Right atrium auricular region (tissue), 2 donors: ENCODE results near the gene STK10. TPM values are rescaled to one million over a fixed set of nuclear protein-coding genes. Genes with fewer than 3 reads are reported as not detected.
A peak's percentile ranks its signal among the peaks of the same experiment; 100 is the strongest.

ENCODE experiments used
- DNase-seq: peaks from one replicate; pipeline ENCODE4 v3.0.0-alpha.2; 2019; ENCODE audit warnings: low spot score
- H3K27ac ChIP-seq, 2 donors: fragments of 200-600 bp; sonication (generic); 1 replicate in 1 of 2; 2 replicates in 1 of 2; pipeline ENCODE4 v1.5.1; 2016 to 2019
- H3K27me3 ChIP-seq, 2 donors: fragments of 200-600 bp; sonication (generic); one replicate each; pipeline versions ENCODE4 v1.5.1 to v1.6.0; 2017 to 2019
- H3K36me3 ChIP-seq: fragments of 200-600 bp; sonication (generic); one replicate; pipeline ENCODE4 v1.5.1; 2016
- H3K4me1 ChIP-seq, 2 donors: fragments of 200-600 bp; sonication (generic); one replicate each; pipeline versions ENCODE4 v1.5.1 to v1.6.0; 2017 to 2019
- H3K4me3 ChIP-seq, 2 donors: fragments of 200-600 bp; sonication (generic); 1 replicate in 1 of 2; 2 replicates in 1 of 2; pipeline ENCODE4 v1.5.1; 2017 to 2019; ENCODE audit warnings: mild to moderate bottlenecking in 1 of 2, moderate library complexity in 1 of 2
- H3K9me3 ChIP-seq, 2 donors: fragments of 200-600 bp; sonication (generic); one replicate each; pipeline ENCODE4 v1.5.1; 2019
- CTCF ChIP-seq, 2 donors: fragments of 200-600 bp; sonication (generic); IDR thresholded peaks; one replicate each; pipeline ENCODE4 v1.5.1; 2019; ENCODE audit warnings: antibody characterized with exemption in 2 of 2
- total RNA-seq, 2 donors: library from RNA; depleted of rRNA; stranded (reverse); fragments of >200 nt; gene quantifications; one replicate each; pipeline ENCODE4 v1.1.0, GENCODE V29; 2016

STK10 gene
- total RNA-seq, 2 donors from 2014 or later: 6.9 to 10.8 TPM

- Histone ChIP-seq H3K4me1 (peaks cover 0 to 68% of the 10 kb centered on the region in 2 donors), H3K4me3 (no peak overlapping the region)
Measured at GRCh38 chr5:172166030-172166826, 21.8 kb downstream of the STK10 start.

GRCh38 chr5:172165465-172165864, 22.6 kb downstream of the STK10 start:
- DNase-seq: no peak
- no peak for TF ChIP-seq CTCF (IDR thresholded peaks at IDR 0.05)
- Histone ChIP-seq H3K4me1 (peaks cover 0 to 64% of the 10 kb centered on the region in 2 donors), H3K36me3 (no peaks in the 10 kb centered on the region), H3K4me3 (no peak overlapping the region), H3K27ac (no peak overlapping the region), H3K27me3 (no peaks in the 10 kb centered on the region), H3K9me3 (no peaks in the 10 kb centered on the region)

More at GRCh38 chr5:172166030-172166826, 21.8 kb downstream of the STK10 start:
- Histone ChIP-seq H3K36me3 (no peaks in the 10 kb centered on the region), H3K27me3 (no peaks in the 10 kb centered on the region), H3K9me3 (no peaks in the 10 kb centered on the region), H3K27ac (no peak overlapping the region)
- no peak for TF ChIP-seq CTCF (IDR thresholded peaks at IDR 0.05)
- no peak for DNase-seq

DNA sequence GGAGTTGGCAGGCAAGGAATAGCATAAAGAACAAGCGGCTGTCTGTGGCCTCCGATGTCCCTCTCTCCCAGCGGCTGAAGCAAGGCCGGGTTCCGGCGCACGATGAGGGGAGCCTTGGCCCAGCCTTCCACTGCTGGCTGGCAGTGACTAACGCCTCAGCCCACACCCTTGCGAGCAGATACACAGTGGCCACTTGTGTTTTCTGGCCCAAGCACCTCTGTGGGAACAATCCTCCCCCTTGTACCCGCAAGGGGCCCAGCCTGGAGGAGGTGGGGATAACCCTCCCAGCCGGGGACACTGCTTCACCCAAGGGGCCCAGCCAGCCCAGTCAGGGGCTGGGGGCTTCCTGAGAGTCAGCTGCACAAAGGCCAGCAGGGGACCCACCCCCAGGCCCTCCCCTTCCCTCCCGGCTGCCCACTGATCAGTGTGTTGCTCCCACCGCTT, 23.2 kb downstream of the STK10 start:
- no peak for DNase-seq
- Histone ChIP-seq H3K36me3 (no peaks in the 10 kb centered on the region), H3K27ac (peak overlapping the region; percentile 4 to 53), H3K27me3 (no peaks in the 10 kb centered on the region), H3K4me3 (no peak overlapping the region), H3K9me3 (no peaks in the 10 kb centered on the region), H3K4me1 (peaks cover 0 to 60% of the 10 kb centered on the region in 2 donors)
- no peak for TF ChIP-seq CTCF (IDR thresholded peaks at IDR 0.05)

GRCh38 chr5:172163346-172163745, 24.7 kb downstream of the STK10 start:
- Histone ChIP-seq H3K9me3 (no peaks in the 10 kb centered on the region), H3K36me3 (no peaks in the 10 kb centered on the region), H3K27ac (peak overlapping the region; percentile 53 to 54), H3K27me3 (no peaks in the 10 kb centered on the region), H3K4me3 (no peak overlapping the region), H3K4me1 (peaks cover 0 to 45% of the 10 kb centered on the region in 2 donors)
- peak; percentile 74 for DNase-seq
- no peak for TF ChIP-seq CTCF (IDR thresholded peaks at IDR 0.05)

GRCh38 chr5:172162987-172163343, 25.1 kb downstream of the STK10 start:
- DNase-seq: no peak
- no peaks in the 10 kb centered on the region for H3K9me3 ChIP-seq
- TF ChIP-seq CTCF (IDR thresholded peaks at IDR 0.05): no peak
- peak overlapping the region; percentile 53 to 54 for H3K27ac ChIP-seq
- H3K36me3 ChIP-seq: no peaks in the 10 kb centered on the region
- peaks cover 0 to 41% of the 10 kb centered on the region in 2 donors for H3K4me1 ChIP-seq
- H3K4me3 ChIP-seq: no peak overlapping the region
- H3K27me3 ChIP-seq: no peaks in the 10 kb centered on the region
